Measurements from ENCODE around the gene TIMM44. TPM values are rescaled to one million over a fixed set of nuclear protein-coding genes. Genes with fewer than 3 reads are reported as not detected.

TIMM44 gene
- 95.9 and 97.6 TPM in 2 replicates for total RNA-seq
- long read RNA-seq, transcript TIMM44-201 (13 exons, 2,075 nt), result major isoform, 18 of 26 reads
- long read RNA-seq, partial matches to known transcripts, result 2 of 26 reads
- long read RNA-seq, other reads (novel, unspliced or antisense), result 1 of 26 reads

- H3K4me1 Mint-ChIP-seq, result peaks cover 24% of the 10 kb centered on the region
- H3K4me3 Mint-ChIP-seq, result peak within 1 kb of the TSS; percentile 90
- H3K27ac Mint-ChIP-seq (ENCODE audit: unreplicated experiment), result peak within 1 kb of the TSS; percentile 99
- peaks cover 6% of the 10 kb centered on the region for H3K36me3 Mint-ChIP-seq (ENCODE audit: low read depth)
- TF ChIP-seq CTCF (conservative IDR thresholded peaks at IDR 0.05), result no peak
- DNase-seq (ENCODE audit: low read depth, low spot score), result peak; percentile 95
- no peaks in the 10 kb centered on the region for H3K27me3 Mint-ChIP-seq (ENCODE audit: low read depth)
- no peaks in the 10 kb centered on the region for H3K9me3 Mint-ChIP-seq
Measured at GRCh38 chr19:7943444-7944176, at the start of gene TIMM44. Gene TIMM44, minus strand, starts transcription at chr19:7943666. Its CDS starts 15 bp downstream, at chr19:7943651.

GRCh38 chr19:7992575-7992974, 49.1 kb upstream of the TIMM44 start:
- DNase-seq (ENCODE audit: low read depth, low spot score), result no peak
- H3K4me3 Mint-ChIP-seq, result no peak overlapping the region
- TF ChIP-seq CTCF (conservative IDR thresholded peaks at IDR 0.05), result no peak
- H3K27me3 Mint-ChIP-seq (ENCODE audit: low read depth), result no peaks in the 10 kb centered on the region
- no peaks in the 10 kb centered on the region for H3K9me3 Mint-ChIP-seq
- H3K4me1 Mint-ChIP-seq, result peaks cover 29% of the 10 kb centered on the region
- H3K27ac Mint-ChIP-seq (ENCODE audit: unreplicated experiment), result no peak overlapping the region
- H3K36me3 Mint-ChIP-seq (ENCODE audit: low read depth), result peaks cover 9% of the 10 kb centered on the region

- Mint-ChIP-seq H3K9me3 (no peaks in the 10 kb centered on the region), H3K4me3 (no peak overlapping the region), H3K36me3 (ENCODE audit: low read depth) (peaks cover 11% of the 10 kb centered on the region), H3K27ac (ENCODE audit: unreplicated experiment) (no peak overlapping the region), H3K27me3 (ENCODE audit: low read depth) (no peaks in the 10 kb centered on the region), H3K4me1 (peaks cover 8% of the 10 kb centered on the region)
- TF ChIP-seq CTCF (conservative IDR thresholded peaks at IDR 0.05), result no peak
- DNase-seq (ENCODE audit: low read depth, low spot score), result no peak
Measured at GRCh38 chr19:7989071-7989575, 45.7 kb upstream of the TIMM44 start.

GRCh38 chr19:7988307-7988706, 44.8 kb upstream of the TIMM44 start:
- Mint-ChIP-seq H3K27me3 (ENCODE audit: low read depth) (no peaks in the 10 kb centered on the region), H3K9me3 (no peaks in the 10 kb centered on the region), H3K36me3 (ENCODE audit: low read depth) (peaks cover 14% of the 10 kb centered on the region), H3K4me3 (no peak overlapping the region), H3K27ac (ENCODE audit: unreplicated experiment) (no peak overlapping the region), H3K4me1 (no peaks in the 10 kb centered on the region)
- no peak for TF ChIP-seq CTCF (conservative IDR thresholded peaks at IDR 0.05)
- no peak for DNase-seq (ENCODE audit: low read depth, low spot score)

- H3K9me3 Mint-ChIP-seq, result no peaks in the 10 kb centered on the region
- no peaks in the 10 kb centered on the region for H3K27me3 Mint-ChIP-seq (ENCODE audit: low read depth)
- TF ChIP-seq CTCF (conservative IDR thresholded peaks at IDR 0.05), result no peak
- H3K4me1 Mint-ChIP-seq, result no peaks in the 10 kb centered on the region
- no peak for DNase-seq (ENCODE audit: low read depth, low spot score)
- peaks cover 14% of the 10 kb centered on the region for H3K36me3 Mint-ChIP-seq (ENCODE audit: low read depth)
- H3K27ac Mint-ChIP-seq (ENCODE audit: unreplicated experiment), result no peak overlapping the region
- H3K4me3 Mint-ChIP-seq, result no peak overlapping the region
Measured at GRCh38 chr19:7987114-7987768, 43.8 kb upstream of the TIMM44 start.

Data from neural crest cell (in vitro differentiated cells).